HG03432 (cell line): ENCODE results near the gene MDK.
A peak's percentile ranks its signal among the peaks of the same experiment; 100 is the strongest.

Source experiments
- ATAC-seq: cut with Tn5 transposase; IDR thresholded peaks from one replicate; pipeline ENCODE4 v1.9.1; 2021; ENCODE audit warnings: mild to moderate bottlenecking, moderate library complexity; ENCODE audit not compliant: unreplicated experiment

The MDK gene

GRCh38 chr11:46381819-46382645 lies 563 bp downstream of the MDK start:
- peak; percentile 13 for ATAC-seq

GRCh38 chr11:46382646-46383403 lies 1.4 kb downstream of the MDK start:
- ATAC-seq: no peak

GRCh38 chr11:46383404-46383758 lies 1.9 kb downstream of the MDK start:
- ATAC-seq: no peak

GRCh38 chr11:46383974-46384701 lies 2.7 kb downstream of the MDK start:
- no peak for ATAC-seq

GRCh38 chr11:46385169-46386004 lies 3.9 kb downstream of the MDK start:
- ATAC-seq: no peak

- ATAC-seq: no peak
These were observed 4.6 kb downstream of the MDK start for GRCh38 chr11:46386005-46386578.

- ATAC-seq: no peak
These were observed 5.2 kb downstream of the MDK start for GRCh38 chr11:46386674-46387073.

- no peak for ATAC-seq
These were observed 6.0 kb downstream of the MDK start for GRCh38 chr11:46387456-46387855.

GRCh38 chr11:46387919-46388618 lies 6.6 kb downstream of the MDK start:
- no peak for ATAC-seq

- no peak for ATAC-seq
These were observed 7.4 kb downstream of the MDK start for GRCh38 chr11:46388619-46389449.

- peak; percentile 65 for ATAC-seq
These were observed 8.2 kb downstream of the MDK start for GRCh38 chr11:46389450-46390330.

GRCh38 chr11:46390331-46391171 lies 9.1 kb downstream of the MDK start:
- no peak for ATAC-seq

GRCh38 chr11:46391186-46391577 lies 9.7 kb downstream of the MDK start:
- no peak for ATAC-seq

- peak; percentile 19 for ATAC-seq
These were observed 10.3 kb downstream of the MDK start, which contains the start of gene CHRM4 for GRCh38 chr11:46391578-46392420. TSS of gene CHRM4 (minus strand) at chr11:46391776. CDS start at chr11:46386557, 5,219 bp downstream.

- ATAC-seq: peak; percentile 68
These were observed 11.2 kb downstream of the MDK start for GRCh38 chr11:46392421-46393230.
